HG03108 (cell line): ENCODE results near the gene ADAM11.

Source experiments
- ATAC-seq: cut with Tn5 transposase; IDR thresholded peaks from one replicate; pipeline ENCODE4 v1.9.1; 2021; ENCODE audit warnings: moderate library complexity; ENCODE audit not compliant: unreplicated experiment

The ADAM11 gene

GRCh38 chr17:44829523-44830358, 71.0 kb downstream of the ADAM11 start, which contains the start of gene GJC1:
Gene GJC1 (minus strand): TSS chr17:44830287. CDS start chr17:44805817, 24,470 bp downstream.
- no peak for ATAC-seq

- no peak for ATAC-seq
These were observed 71.8 kb downstream of the ADAM11 start for GRCh38 chr17:44830359-44831288.

- ATAC-seq: no peak
These were observed 72.6 kb downstream of the ADAM11 start for GRCh38 chr17:44831371-44831770.
